ENCODE results near the gene HJURP.

Gene HJURP

DNA sequence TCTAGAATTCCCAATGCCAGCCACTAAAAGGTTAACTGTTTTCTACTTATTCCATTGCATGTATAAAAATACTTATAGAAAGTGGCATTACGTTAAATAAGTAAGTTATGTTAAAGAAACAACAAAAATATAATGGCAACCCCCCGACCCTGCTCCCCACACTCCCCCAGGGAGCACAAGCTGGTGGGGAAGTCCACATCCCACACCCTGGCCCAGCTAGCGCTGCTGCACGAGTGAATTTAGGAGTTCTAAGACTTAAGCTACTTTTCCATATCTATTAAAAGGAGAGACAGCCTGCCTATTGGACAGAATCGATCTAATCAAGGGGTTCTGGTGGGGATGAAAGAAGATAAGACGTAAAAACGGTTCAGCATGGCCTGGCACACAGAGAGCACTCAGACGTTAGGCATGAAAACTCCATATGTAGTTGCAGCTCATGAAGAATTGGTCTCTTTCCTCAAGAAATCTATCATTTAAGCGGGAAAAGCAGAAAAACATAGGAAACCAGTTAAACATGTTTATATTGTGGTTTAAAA is 16.6 kb downstream of the HJURP start:
- Histone ChIP-seq H3K9ac (ENCODE audit: low read depth, low read length) (no peak overlapping the region), H3K4me2 (ENCODE audit: low read length) (no peak overlapping the region), H3K4me3 (ENCODE audit: low read length) (no peak overlapping the region), H3K27me3 (ENCODE audit: control insufficient read depth, insufficient read depth, low read length) (no peaks in the 10 kb centered on the region), H3K36me3 (ENCODE audit: insufficient read depth, low read length) (peaks cover 56% of the 10 kb centered on the region), H3K4me1 (ENCODE audit: control insufficient read depth, insufficient read depth, low read length) (no peaks in the 10 kb centered on the region), H3K9me3 (replicated peaks; ENCODE audit: low read length) (no peaks in the 10 kb centered on the region)

GRCh38 chr2:233836359-233836758 is 18.0 kb downstream of the HJURP start:
- Histone ChIP-seq H3K4me2 (ENCODE audit: low read length) (no peak overlapping the region), H3K4me3 (ENCODE audit: low read length) (no peak overlapping the region), H3K36me3 (ENCODE audit: insufficient read depth, low read length) (peaks cover 43% of the 10 kb centered on the region), H3K4me1 (ENCODE audit: control insufficient read depth, insufficient read depth, low read length) (no peaks in the 10 kb centered on the region), H3K9ac (ENCODE audit: low read depth, low read length) (no peak overlapping the region), H3K27me3 (ENCODE audit: control insufficient read depth, insufficient read depth, low read length) (no peaks in the 10 kb centered on the region), H3K9me3 (replicated peaks; ENCODE audit: low read length) (no peaks in the 10 kb centered on the region)

DNA sequence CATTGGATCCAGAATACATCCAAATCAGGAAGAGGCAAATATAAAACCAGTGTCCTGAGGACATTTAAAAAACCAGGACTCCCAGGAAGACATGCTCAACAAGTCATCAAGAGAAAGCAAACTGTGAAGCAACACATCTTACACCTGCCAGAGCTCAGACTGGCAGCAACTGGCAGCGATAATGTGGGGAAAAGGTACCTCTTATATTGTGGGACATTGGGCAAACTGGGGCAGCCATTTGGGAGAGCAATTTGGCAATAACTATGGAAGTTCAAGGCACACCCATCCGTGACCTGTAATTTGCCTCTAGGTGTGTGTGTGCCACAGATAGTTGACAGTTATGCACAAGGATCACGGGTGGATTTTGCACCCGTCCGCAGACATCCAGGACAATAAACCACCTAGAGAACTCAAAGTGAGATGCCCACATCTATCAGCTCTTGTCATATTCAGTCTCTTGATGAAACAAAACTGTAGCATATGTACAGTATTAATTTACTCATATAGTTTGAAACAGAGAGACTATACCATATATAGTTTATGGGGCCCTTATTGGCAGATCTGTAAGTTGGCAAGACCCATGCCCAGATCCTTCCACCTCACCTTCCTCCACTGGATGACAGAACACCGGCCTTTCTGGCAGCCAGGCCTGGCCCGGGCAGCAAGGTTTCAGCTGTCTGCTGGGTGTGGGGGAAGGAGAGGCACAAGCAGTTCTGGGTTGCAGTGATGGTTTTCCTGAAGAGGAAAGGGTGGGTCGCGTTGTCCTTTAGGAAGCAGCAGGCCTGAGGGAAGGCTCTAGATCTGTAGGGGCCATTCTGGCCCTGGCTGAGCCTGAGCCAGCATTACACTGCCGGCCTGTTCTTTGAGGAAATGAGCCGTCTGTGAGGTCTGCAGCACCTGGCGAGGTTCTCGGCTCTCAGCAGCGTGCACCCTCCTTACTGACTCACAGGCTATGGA is 18.8 kb downstream of the HJURP start:
- Histone ChIP-seq H3K27me3 (ENCODE audit: control insufficient read depth, insufficient read depth, low read length) (no peaks in the 10 kb centered on the region), H3K9ac (ENCODE audit: low read depth, low read length) (no peak overlapping the region), H3K4me1 (ENCODE audit: control insufficient read depth, insufficient read depth, low read length) (no peaks in the 10 kb centered on the region), H3K36me3 (ENCODE audit: insufficient read depth, low read length) (peaks cover 36% of the 10 kb centered on the region), H3K9me3 (replicated peaks; ENCODE audit: low read length) (no peaks in the 10 kb centered on the region), H3K4me3 (ENCODE audit: low read length) (no peak overlapping the region), H3K4me2 (ENCODE audit: low read length) (no peak overlapping the region)

GRCh38 chr2:233833345-233833744 is 21.0 kb downstream of the HJURP start:
- no peak overlapping the region for H3K9ac ChIP-seq (ENCODE audit: low read depth, low read length)
- no peaks in the 10 kb centered on the region for H3K9me3 ChIP-seq (replicated peaks; ENCODE audit: low read length)
- H3K27me3 ChIP-seq (ENCODE audit: control insufficient read depth, insufficient read depth, low read length) = no peaks in the 10 kb centered on the region
- H3K4me2 ChIP-seq (ENCODE audit: low read length) = no peak overlapping the region
- H3K36me3 ChIP-seq (ENCODE audit: insufficient read depth, low read length) = peaks cover 28% of the 10 kb centered on the region
- H3K4me3 ChIP-seq (ENCODE audit: low read length) = no peak overlapping the region
- no peaks in the 10 kb centered on the region for H3K4me1 ChIP-seq (ENCODE audit: control insufficient read depth, insufficient read depth, low read length)

GRCh38 chr2:233832869-233833311 is 21.4 kb downstream of the HJURP start:
- Histone ChIP-seq H3K36me3 (ENCODE audit: insufficient read depth, low read length) (peaks cover 24% of the 10 kb centered on the region), H3K4me1 (ENCODE audit: control insufficient read depth, insufficient read depth, low read length) (no peaks in the 10 kb centered on the region), H3K4me2 (ENCODE audit: low read length) (no peak overlapping the region), H3K4me3 (ENCODE audit: low read length) (no peak overlapping the region), H3K9ac (ENCODE audit: low read depth, low read length) (no peak overlapping the region), H3K27me3 (ENCODE audit: control insufficient read depth, insufficient read depth, low read length) (no peaks in the 10 kb centered on the region), H3K9me3 (replicated peaks; ENCODE audit: low read length) (no peaks in the 10 kb centered on the region)

DNA sequence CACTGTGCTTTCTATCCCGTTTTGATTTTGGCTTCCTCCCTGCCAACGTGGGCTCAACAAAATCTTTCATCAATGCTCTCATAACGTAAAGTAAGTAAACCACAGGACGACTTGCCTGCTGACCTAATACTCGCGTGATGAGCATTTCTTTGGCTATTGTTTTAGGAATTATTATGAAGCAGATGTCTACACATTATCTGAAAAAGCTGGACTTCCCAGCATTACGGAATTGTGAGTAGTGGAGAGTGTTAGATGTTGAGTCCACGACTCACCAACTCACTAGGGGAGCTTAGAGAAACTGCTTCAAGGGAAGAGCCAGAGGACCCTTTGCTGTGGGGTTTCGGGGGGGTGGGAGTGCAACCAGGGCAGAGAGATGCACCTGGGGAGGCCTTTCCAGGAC is 21.9 kb downstream of the HJURP start:
- Histone ChIP-seq H3K9me3 (replicated peaks; ENCODE audit: low read length) (no peaks in the 10 kb centered on the region), H3K27me3 (ENCODE audit: control insufficient read depth, insufficient read depth, low read length) (no peaks in the 10 kb centered on the region), H3K4me1 (ENCODE audit: control insufficient read depth, insufficient read depth, low read length) (no peaks in the 10 kb centered on the region), H3K36me3 (ENCODE audit: insufficient read depth, low read length) (peaks cover 20% of the 10 kb centered on the region), H3K4me3 (ENCODE audit: low read length) (no peak overlapping the region), H3K9ac (ENCODE audit: low read depth, low read length) (no peak overlapping the region), H3K4me2 (ENCODE audit: low read length) (no peak overlapping the region)

GRCh38 chr2:233831861-233832260 is 22.5 kb downstream of the HJURP start:
- Histone ChIP-seq H3K9me3 (replicated peaks; ENCODE audit: low read length) (no peaks in the 10 kb centered on the region), H3K9ac (ENCODE audit: low read depth, low read length) (no peak overlapping the region), H3K4me2 (ENCODE audit: low read length) (no peak overlapping the region), H3K4me3 (ENCODE audit: low read length) (no peak overlapping the region), H3K36me3 (ENCODE audit: insufficient read depth, low read length) (peaks cover 19% of the 10 kb centered on the region), H3K27me3 (ENCODE audit: control insufficient read depth, insufficient read depth, low read length) (no peaks in the 10 kb centered on the region), H3K4me1 (ENCODE audit: control insufficient read depth, insufficient read depth, low read length) (no peaks in the 10 kb centered on the region)

GRCh38 chr2:233831011-233831721 is 23.2 kb downstream of the HJURP start:
- H3K4me1 ChIP-seq (ENCODE audit: control insufficient read depth, insufficient read depth, low read length) = no peaks in the 10 kb centered on the region
- H3K9me3 ChIP-seq (replicated peaks; ENCODE audit: low read length) = no peaks in the 10 kb centered on the region
- H3K9ac ChIP-seq (ENCODE audit: low read depth, low read length) = no peak overlapping the region
- no peak overlapping the region for H3K4me2 ChIP-seq (ENCODE audit: low read length)
- no peak overlapping the region for H3K4me3 ChIP-seq (ENCODE audit: low read length)
- peaks cover 14% of the 10 kb centered on the region for H3K36me3 ChIP-seq (ENCODE audit: insufficient read depth, low read length)
- no peaks in the 10 kb centered on the region for H3K27me3 ChIP-seq (ENCODE audit: control insufficient read depth, insufficient read depth, low read length)

- Histone ChIP-seq H3K27me3 (ENCODE audit: control insufficient read depth, insufficient read depth, low read length) (no peaks in the 10 kb centered on the region), H3K4me2 (ENCODE audit: low read length) (no peak overlapping the region), H3K4me3 (ENCODE audit: low read length) (no peak overlapping the region), H3K9ac (ENCODE audit: low read depth, low read length) (no peak overlapping the region), H3K36me3 (ENCODE audit: insufficient read depth, low read length) (peaks cover 7% of the 10 kb centered on the region), H3K4me1 (ENCODE audit: control insufficient read depth, insufficient read depth, low read length) (no peaks in the 10 kb centered on the region), H3K9me3 (replicated peaks; ENCODE audit: low read length) (no peaks in the 10 kb centered on the region)
Measured at GRCh38 chr2:233830111-233830802, 24.1 kb downstream of the HJURP start.

DNA sequence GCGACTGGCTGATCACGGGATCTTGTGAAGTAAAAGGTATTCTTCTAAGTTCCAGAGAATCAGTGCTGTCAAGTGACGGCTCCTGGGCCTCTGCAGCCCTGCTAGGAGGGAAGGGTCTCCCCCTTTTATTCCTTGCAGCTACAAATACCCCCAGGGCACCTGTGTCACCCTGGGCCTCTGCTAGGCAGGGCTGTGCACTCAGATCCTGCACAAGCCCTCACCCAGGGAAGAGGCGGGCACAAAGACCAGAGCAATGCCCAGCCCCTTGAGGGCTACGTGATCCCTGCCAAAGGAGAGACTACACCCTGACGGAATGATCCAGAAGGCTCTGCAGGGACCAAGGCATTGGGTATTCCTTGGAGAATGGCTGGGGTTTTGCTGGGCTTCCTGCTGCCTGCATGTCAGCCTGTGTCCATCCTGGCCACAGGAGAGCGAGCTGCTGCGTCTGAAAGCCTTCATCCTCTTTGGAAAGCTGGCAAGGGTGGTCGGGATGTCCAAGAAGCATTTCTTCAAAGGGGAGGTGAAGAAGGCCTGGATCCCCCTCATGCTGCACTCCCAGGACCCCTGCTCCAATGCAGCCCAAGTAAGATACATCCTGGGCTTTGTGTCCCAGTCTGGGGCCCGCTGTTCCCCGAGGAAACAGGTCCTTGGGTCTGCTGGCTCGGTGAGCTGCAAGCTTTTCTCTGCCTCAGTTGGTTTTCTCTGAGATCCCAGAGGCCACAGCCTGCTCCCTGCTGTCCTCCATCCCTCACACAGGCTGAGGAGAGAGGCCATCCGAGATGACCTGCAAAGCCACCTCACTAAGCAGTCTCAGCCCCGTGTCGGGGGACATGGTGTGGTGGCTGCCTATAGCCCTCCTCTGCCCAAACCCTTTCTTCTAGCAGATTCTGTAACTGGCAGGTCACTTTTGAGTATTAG is 24.9 kb downstream of the HJURP start:
- H3K27me3 ChIP-seq (ENCODE audit: control insufficient read depth, insufficient read depth, low read length) = no peaks in the 10 kb centered on the region
- H3K4me2 ChIP-seq (ENCODE audit: low read length) = no peak overlapping the region
- peaks cover 7% of the 10 kb centered on the region for H3K36me3 ChIP-seq (ENCODE audit: insufficient read depth, low read length)

More for the DNA sequence above, 24.9 kb downstream of the HJURP start:
- no peaks in the 10 kb centered on the region for H3K4me1 ChIP-seq (ENCODE audit: control insufficient read depth, insufficient read depth, low read length)
- no peaks in the 10 kb centered on the region for H3K9me3 ChIP-seq (replicated peaks; ENCODE audit: low read length)
- H3K4me3 ChIP-seq (ENCODE audit: low read length) = no peak overlapping the region
- H3K9ac ChIP-seq (ENCODE audit: low read depth, low read length) = no peak overlapping the region

Measured in skeletal muscle satellite cell (primary cell).